ENCODE data around the gene MAP6D1. TPM values are rescaled to one million over a fixed set of nuclear protein-coding genes. Genes with fewer than 3 reads are reported as not detected.
"Not testable (repeated sequence)": the region's sequence is repeated elsewhere in the genome, so short reads cannot be mapped to it uniquely, and the experiment has no call there.

The MAP6D1 gene
- total RNA-seq, 1 experiment from 2014 or later = 1.0 TPM

- DNase-seq (ENCODE audit: low spot score) = no peak
Measured at GRCh38 chr3:183799461-183799860, 25.9 kb downstream of the MAP6D1 start.

GRCh38 chr3:183797996-183798395 lies 27.4 kb downstream of the MAP6D1 start:
- no peak for DNase-seq (ENCODE audit: low spot score)

GRCh38 chr3:183796372-183796771 lies 29.0 kb downstream of the MAP6D1 start:
- no peak for DNase-seq (ENCODE audit: low spot score)

GRCh38 chr3:183794452-183794851 lies 30.9 kb downstream of the MAP6D1 start:
- no peak for DNase-seq (ENCODE audit: low spot score)

- no peak for DNase-seq (ENCODE audit: low spot score)
Measured at GRCh38 chr3:183792976-183793375, 32.4 kb downstream of the MAP6D1 start.

GRCh38 chr3:183790700-183791099 lies 34.7 kb downstream of the MAP6D1 start:
- no peak for DNase-seq (ENCODE audit: low spot score)

- DNase-seq (ENCODE audit: low spot score) = no peak
Measured at GRCh38 chr3:183789826-183790225, 35.6 kb downstream of the MAP6D1 start.

- not testable (repeated sequence) for DNase-seq (ENCODE audit: low spot score)
Measured at GRCh38 chr3:183784503-183784902, 40.9 kb downstream of the MAP6D1 start.

- no peak for DNase-seq (ENCODE audit: low spot score)
Measured at GRCh38 chr3:183782576-183783276, 42.7 kb downstream of the MAP6D1 start.

- DNase-seq (ENCODE audit: low spot score) = no peak
Measured at GRCh38 chr3:183781246-183781645, 44.1 kb downstream of the MAP6D1 start.

- DNase-seq (ENCODE audit: low spot score) = no peak
Measured at GRCh38 chr3:183779896-183780465, 45.4 kb downstream of the MAP6D1 start.

GRCh38 chr3:183777016-183777618 lies 48.3 kb downstream of the MAP6D1 start:
- DNase-seq (ENCODE audit: low spot score) = no peak

GRCh38 chr3:183776451-183776850 lies 48.9 kb downstream of the MAP6D1 start:
- DNase-seq (ENCODE audit: low spot score) = not testable (repeated sequence)

- DNase-seq (ENCODE audit: low spot score) = no peak
Measured at GRCh38 chr3:183775781-183776180, 49.6 kb downstream of the MAP6D1 start.

GRCh38 chr3:183774631-183775030 lies 50.7 kb downstream of the MAP6D1 start:
- no peak for DNase-seq (ENCODE audit: low spot score)

GRCh38 chr3:183769453-183769852 lies 55.9 kb downstream of the MAP6D1 start:
- DNase-seq (ENCODE audit: low spot score) = no peak

GRCh38 chr3:183768114-183768513 lies 57.3 kb downstream of the MAP6D1 start:
- DNase-seq (ENCODE audit: low spot score) = no peak

GRCh38 chr3:183766745-183767606 lies 58.4 kb downstream of the MAP6D1 start:
- DNase-seq (ENCODE audit: low spot score) = peak; percentile 77

GRCh38 chr3:183766107-183766506 lies 59.3 kb downstream of the MAP6D1 start:
- DNase-seq (ENCODE audit: low spot score) = no peak
